Measurements from ENCODE around the gene TRIM8. TPM values are rescaled to one million over a fixed set of nuclear protein-coding genes. Genes with fewer than 3 reads are reported as not detected.

TRIM8 gene
- total RNA-seq, 2 donors from 2014 or later: 148 to 222 TPM

DNA sequence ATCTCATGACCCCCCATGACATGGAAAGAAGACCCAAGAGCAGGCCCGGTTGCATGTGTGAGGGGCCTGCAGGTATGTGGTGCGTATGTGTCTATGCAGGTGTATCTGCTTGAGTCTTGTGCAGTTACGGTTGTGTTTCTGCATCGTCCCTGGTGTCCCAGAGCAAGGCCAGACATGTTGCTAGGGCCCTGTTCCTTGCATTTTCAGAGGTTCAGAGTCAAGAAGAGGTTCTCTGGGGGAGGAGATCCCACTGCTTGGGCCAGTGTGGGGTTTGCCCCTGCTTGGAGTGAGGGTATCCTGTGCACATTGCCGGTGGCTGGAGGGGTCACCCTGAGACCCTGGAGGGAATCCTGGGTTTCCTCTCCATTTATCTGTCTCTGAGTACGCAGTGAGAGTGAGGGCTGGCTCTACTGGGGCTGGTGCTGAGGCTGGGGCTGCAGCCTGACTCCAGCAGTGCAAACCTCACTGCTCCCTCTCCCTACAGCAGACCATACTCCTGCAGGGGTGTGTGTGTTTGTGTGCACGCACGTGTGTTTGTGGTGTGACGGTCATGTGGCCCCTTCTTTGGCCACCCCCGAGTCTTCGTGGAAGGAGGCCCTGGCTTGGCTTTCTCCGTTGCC lies 4.1 kb downstream of the TRIM8 start:
- no peak for DNase-seq (ENCODE audit: low spot score)
- H3K4me3 ChIP-seq: peak overlapping the region in 1 of 2 donors; percentile 9
- H3K27ac ChIP-seq: peak overlapping the region; percentile 97 to 99
- TF ChIP-seq, protein P1, sequence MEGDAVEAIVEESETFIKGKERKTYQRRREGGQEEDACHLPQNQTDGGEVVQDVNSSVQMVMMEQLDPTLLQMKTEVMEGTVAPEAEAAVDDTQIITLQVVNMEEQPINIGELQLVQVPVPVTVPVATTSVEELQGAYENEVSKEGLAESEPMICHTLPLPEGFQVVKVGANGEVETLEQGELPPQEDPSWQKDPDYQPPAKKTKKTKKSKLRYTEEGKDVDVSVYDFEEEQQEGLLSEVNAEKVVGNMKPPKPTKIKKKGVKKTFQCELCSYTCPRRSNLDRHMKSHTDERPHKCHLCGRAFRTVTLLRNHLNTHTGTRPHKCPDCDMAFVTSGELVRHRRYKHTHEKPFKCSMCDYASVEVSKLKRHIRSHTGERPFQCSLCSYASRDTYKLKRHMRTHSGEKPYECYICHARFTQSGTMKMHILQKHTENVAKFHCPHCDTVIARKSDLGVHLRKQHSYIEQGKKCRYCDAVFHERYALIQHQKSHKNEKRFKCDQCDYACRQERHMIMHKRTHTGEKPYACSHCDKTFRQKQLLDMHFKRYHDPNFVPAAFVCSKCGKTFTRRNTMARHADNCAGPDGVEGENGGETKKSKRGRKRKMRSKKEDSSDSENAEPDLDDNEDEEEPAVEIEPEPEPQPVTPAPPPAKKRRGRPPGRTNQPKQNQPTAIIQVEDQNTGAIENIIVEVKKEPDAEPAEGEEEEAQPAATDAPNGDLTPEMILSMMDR (IDR thresholded peaks at IDR 0.05): no peak
- no peaks in the 10 kb centered on the region for H3K36me3 ChIP-seq
- H3K4me1 ChIP-seq (replicated peaks): peaks cover 35% of the 10 kb centered on the region
- no peaks in the 10 kb centered on the region for H3K27me3 ChIP-seq (replicated peaks; ENCODE audit: insufficient read depth)
- H3K9me3 ChIP-seq: no peaks in the 10 kb centered on the region
- intact Hi-C loops (cut with DNase I): loop anchor here (5.0 kb wide), 1 partner anchor 64 kb away; the partner anchor contains the start of genes ARL3 and SFXN2
- WGBS: 16% methylated on average over 12 of the region's 12 CpGs

DNA sequence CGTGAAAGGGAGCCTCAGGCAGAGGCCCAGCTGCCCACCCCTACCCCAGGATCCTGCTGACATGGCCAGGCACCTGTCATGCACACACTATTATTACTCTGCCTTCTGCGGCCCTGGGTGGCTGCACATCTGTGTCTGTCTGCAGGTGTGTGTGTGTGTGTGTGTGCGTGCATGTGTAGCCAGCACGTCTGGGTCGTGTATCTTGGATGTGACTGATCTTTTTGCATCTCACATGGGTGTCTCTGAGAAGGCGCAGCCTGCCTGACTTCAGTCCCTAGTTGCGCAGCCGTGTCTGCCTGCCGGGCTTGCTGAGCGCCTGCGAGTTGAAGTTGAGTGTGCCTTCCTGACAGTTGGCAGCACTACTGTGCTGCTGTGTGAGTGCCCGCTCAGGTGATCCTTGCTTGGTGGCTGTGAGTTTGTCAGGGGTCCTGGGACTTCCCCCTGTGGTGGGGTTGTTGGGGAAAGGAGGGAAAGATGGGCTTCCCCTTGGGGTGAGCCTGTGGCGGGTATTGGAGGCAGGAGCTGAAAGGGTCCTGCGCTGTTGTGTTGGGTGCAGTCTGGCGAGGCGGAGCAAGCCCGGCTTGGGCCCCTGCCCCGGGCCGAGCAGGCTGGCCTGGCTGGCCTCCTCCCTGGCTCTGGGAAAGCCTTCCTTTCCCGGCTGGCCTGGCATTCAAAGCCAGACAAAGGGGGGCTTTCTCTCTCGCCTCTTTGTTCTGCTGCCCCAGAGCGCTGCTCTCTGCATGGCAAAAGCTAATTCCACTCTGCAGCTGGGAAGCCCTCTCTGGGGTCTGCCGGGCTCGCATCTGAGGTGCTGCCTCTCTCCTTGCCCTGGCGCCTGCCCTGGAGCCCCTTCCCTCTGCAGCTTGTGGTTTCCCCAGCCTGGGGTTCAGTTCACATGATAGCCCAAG lies 4.9 kb downstream of the TRIM8 start:
- peak; percentile 36 for TF ChIP-seq POLR2AphosphoS5 (IDR thresholded peaks at IDR 0.05)
- TF ChIP-seq, protein P1 (IDR thresholded peaks at IDR 0.05): no peak
- no peaks in the 10 kb centered on the region for H3K36me3 ChIP-seq
- DNase-seq (ENCODE audit: low spot score): peak; percentile 48
- peak overlapping the region in 1 of 2 donors; percentile 15 for H3K4me3 ChIP-seq
- peak overlapping the region; percentile 68 to 71 for H3K27ac ChIP-seq
- no peaks in the 10 kb centered on the region for H3K27me3 ChIP-seq (replicated peaks; ENCODE audit: insufficient read depth)
- no peaks in the 10 kb centered on the region for H3K9me3 ChIP-seq
- intact Hi-C loops (cut with DNase I): loop anchor here (5.0 kb wide), 1 partner anchor 63 kb away; the partner anchor contains the start of genes ARL3 and SFXN2
- H3K4me1 ChIP-seq (replicated peaks): peaks cover 35% of the 10 kb centered on the region
- WGBS: 15% methylated on average over 24 of the region's 25 CpGs

DNA sequence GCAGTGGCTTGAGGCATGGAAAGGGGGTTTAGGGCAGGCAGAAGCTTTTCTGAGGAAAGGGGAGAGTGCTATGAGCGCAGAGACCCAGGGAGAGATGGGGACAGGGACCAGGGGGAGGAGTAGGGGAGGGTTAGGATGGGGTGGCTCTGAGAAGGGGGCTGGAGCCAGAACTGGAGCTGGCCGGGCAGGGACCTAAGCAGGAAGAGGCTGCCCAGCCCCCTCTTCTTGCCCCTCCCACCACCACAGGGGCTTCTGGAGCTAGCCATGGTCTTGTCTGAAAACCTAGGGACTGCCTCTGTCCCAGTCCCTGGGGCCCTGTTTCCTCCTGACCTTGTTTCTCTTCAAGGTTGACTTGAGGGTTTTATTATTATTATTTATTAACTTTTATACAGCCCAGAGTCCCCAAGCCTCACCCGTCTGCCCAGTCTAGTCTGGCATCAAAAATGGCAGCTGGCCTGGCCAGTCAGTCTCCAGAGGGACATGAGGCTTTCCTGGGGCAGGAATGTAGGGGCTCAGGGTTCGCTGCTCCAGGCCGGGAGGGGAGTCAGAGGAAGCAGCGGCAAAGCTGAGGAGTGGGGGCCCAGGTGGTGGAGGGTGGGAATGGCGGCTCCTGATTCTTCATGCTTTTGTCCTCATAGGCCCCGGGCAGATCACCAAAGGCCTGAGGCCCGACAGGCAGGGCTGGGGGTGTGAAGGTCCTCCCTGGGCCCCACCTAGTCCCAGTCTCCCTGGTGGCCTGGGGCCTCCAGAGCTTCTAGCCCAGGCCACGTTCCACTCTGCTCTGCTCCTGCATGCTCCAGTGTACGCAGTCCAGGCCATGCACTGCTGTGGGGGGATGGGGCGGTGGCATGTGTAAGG lies 5.7 kb downstream of the TRIM8 start:
- TF ChIP-seq POLR2AphosphoS5 (IDR thresholded peaks at IDR 0.05): no peak
- no peak for TF ChIP-seq POLR2A (IDR thresholded peaks at IDR 0.05)
- TF ChIP-seq, protein P1 (IDR thresholded peaks at IDR 0.05): no peak
- no peaks in the 10 kb centered on the region for H3K9me3 ChIP-seq
- peak overlapping the region in 1 of 2 donors; percentile 15 for H3K4me3 ChIP-seq
- peak overlapping the region; percentile 68 to 71 for H3K27ac ChIP-seq
- intact Hi-C loops (cut with DNase I): loop anchor here (5.0 kb wide), 1 partner anchor 62 kb away; the partner anchor contains the start of genes ARL3 and SFXN2
- H3K36me3 ChIP-seq: peaks cover under 1 to 7% of the 10 kb centered on the region in 2 donors
- no peak for DNase-seq (ENCODE audit: low spot score)
- H3K27me3 ChIP-seq (replicated peaks; ENCODE audit: insufficient read depth): no peaks in the 10 kb centered on the region
- peaks cover 35% of the 10 kb centered on the region for H3K4me1 ChIP-seq (replicated peaks)
- WGBS: 46% methylated on average over 12 of the region's 12 CpGs

DNA sequence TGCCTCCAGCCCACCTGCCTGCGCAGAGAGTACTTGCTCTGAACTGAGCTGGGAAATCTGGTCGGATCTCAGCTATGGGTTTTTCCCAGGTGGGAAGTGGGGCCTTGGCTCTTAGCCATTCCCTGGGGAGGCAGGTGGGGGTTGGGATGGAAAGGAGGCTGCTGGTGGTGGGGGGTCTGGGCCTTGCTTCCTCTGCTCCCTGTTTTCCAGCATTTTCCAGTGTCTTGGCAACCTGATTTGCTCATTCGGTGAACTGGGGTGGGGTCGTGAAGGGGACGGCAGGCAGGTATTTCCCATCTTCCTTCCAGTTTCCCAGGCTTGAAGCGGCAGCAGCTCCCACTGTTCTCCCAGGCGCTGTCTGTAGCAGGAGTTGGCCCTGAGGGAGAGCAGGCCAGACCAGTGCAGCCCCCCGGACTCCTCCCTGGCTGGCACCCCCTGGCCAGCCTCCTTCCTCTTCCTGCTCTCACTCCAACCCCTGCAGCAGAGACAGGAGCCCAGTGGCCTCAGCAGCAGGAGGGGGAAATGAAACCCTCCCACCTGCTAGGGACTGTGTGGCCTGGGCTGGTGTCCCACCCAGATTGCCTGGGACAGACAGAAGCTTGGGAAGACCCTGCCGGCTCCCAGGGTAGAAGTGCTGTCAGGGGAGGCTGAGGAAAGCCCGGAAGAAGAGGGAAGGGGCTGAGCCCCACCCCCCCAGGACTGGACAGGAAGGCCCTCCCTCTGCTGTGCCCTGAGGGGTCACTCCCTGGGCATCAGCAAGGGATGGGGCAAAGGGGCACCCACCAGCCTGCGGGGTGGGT lies 6.6 kb downstream of the TRIM8 start:
- TF ChIP-seq, protein P1 (IDR thresholded peaks at IDR 0.05): no peak
- TF ChIP-seq POLR2A (IDR thresholded peaks at IDR 0.05) (no peak), POLR2AphosphoS5 (IDR thresholded peaks at IDR 0.05) (no peak)
- H3K4me3 ChIP-seq: no peak overlapping the region
- no peaks in the 10 kb centered on the region for H3K9me3 ChIP-seq
- no peak for DNase-seq (ENCODE audit: low spot score)
- peaks cover 6 to 8% of the 10 kb centered on the region in 2 donors for H3K36me3 ChIP-seq
- WGBS: 49% methylated on average over 10 of the region's 11 CpGs
- no peaks in the 10 kb centered on the region for H3K27me3 ChIP-seq (replicated peaks; ENCODE audit: insufficient read depth)
- intact Hi-C loops (cut with DNase I): no loop called here
- H3K27ac ChIP-seq: peak overlapping the region; percentile 68 to 71
- peaks cover 35% of the 10 kb centered on the region for H3K4me1 ChIP-seq (replicated peaks)

Data from prostate gland (tissue), 2 donors.